Activated CD4-positive, alpha-beta T cell treated with anti-CD3 and anti-CD28 coated beads, Interleukin-2, amount 50 U/mL, for 1 hour (primary cell): ENCODE results near the gene TIE1.
A peak's percentile ranks its signal among the peaks of the same experiment; 100 is the strongest.

ENCODE experiments used
- DNase-seq: peaks from one replicate; pipeline ENCODE4 v3.0.0-alpha.2; 2020

TIE1 gene

DNA sequence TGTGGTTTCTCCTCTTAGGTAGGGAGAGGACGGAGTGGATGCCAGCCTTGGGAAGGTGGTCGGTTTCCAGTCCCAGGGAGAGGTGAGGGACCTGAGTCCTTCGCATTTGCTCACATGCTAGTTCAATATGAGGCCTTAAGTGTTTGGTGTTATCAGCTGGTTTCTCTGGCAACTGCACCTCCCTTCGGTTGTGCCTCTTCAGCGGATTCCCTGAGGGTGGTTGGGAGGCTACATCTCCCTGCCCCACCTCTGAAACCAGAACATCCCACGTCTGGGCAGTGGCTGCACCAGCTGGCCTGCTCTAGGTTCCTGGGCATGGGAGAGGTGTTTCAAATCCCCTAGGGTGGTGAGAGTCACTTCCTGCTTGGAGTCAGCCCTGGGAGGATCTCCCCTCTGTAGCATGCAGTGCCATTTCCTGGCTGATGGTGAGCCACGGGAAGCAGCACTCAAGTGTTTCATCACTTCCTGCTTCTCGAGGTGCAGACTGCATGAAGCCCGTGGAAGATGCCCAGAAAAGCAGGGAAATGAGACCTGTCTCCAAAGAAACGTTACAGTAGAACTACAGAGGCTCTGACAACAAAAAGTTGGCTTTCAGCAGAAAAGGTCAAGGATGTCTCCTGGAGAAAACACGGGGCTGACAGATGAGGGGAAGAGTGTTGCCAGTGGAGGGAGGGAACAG, 26.5 kb upstream of the TIE1 start:
- DNase-seq, result peak; percentile 12

- no peak for DNase-seq
Observed at GRCh38 chr1:43274804-43275180, 26.0 kb upstream of the TIE1 start.

GRCh38 chr1:43275826-43276620, 24.8 kb upstream of the TIE1 start:
- no peak for DNase-seq

DNA sequence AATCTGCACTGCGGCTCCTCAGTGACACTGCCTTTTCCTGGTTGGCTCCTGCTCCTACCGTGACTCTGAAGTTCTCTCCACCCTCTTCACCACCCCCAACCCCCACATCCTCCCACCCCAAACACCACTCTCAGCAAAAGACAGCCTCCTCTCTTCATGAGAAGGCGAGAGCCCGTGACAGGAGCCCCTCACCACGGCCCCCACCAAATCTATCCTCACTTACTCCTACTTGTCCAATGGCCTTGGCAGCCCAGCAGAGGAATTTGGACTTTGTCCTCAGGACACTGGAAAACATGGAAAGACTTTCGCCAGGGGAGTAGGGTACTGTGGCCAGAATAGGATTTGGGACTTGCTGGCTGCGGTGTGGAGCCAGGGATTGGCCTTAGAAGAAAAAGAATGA, 24.1 kb upstream of the TIE1 start:
- no peak for DNase-seq

DNA sequence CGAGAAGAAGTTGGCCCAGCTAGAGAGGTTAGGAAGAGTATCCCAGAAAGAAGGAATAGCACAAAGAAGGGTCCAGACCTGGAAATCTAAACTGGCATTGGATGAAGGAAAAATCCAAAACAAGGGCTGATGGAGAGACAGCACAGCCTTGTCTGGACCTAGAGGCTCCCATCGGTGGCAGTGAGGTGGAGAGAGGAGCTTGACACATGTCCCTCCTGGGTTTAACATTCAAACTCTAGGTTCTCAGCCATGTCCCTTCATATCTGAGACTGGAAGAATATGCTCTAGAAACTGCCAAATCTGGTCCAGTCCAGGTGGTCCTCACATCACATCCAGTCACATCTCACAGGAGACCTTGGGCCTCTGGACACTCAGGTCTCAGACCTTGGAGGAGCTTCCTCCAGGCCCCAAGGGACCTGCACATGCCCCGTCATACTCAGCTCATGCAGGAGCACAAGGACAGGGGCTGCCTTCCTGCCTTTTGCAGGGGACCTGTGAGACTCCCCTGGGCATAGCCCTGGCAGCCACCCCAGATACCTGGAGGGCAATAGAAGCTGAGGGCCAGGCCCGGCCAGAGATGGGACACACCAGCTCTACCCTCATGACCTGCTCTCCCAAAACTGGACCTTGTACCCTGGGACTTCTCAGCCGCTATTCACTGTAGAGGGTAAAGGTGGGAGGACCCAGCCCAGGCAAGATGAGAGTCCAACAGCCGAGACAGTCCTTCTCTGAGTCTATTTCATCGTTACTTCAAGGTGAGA, 23.5 kb upstream of the TIE1 start:
- DNase-seq, result no peak

DNA sequence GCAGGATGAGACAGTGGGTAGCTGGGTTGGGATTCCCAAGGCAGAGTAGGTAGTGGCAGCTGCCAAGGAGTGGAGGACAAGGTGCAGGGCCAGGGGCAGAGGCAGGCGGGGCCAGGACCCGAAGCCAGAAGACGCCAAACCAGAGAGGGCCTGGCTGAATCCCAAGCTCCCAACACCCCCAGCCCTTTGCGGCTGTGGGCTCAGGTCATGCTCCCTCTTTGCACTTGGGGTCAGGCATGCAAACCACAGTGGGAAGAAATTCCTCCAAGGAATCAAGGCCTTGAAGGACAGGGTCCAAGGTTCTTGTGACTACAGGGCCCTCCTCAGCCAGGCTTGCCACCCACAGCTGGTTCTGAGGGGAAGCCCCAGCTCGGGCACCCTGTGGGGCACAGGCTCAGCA, 21.6 kb upstream of the TIE1 start:
- DNase-seq, result no peak

- DNase-seq, result no peak
Observed at GRCh38 chr1:43279666-43280065, 21.1 kb upstream of the TIE1 start.

DNA sequence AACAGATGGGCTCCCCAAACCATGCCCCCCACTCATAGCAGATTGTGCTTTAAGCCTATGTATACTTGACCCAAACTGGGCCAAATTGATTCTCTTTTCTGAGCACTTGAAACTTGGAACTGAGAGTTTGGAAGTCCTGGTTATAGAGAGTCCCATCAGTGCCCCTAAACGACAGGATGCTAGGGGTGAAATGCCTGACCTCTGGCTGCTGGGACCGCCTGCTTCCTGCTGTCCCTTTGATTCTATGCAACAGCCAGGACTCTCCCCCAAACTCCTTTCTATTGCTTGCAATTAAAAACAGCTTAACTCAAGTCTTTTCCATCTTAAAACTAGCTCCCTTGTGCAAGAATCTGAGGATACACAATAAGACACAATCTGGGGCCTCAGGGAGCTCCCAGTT, 20.1 kb upstream of the TIE1 start:
- DNase-seq, result no peak

- DNase-seq, result no peak
Observed at GRCh38 chr1:43282220-43283195, 18.3 kb upstream of the TIE1 start.

DNA sequence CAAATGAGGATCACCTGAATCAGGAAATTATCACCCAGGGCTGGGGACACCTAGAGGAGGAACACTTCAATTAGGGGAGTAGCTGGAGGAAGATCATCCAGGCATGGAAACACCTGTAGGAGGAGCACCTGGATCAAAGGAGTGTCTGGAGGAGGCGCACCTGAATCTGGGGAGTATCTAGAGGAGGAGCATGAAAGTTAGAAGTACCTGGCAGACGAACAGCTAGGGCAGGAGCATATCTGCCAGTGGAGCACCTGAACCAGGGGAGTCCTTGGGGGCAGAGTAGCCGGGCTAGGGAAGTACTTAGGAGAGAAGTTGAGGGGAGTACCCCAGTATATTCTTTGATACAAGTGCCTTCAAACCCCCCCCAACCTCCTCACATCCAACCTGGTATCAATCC, 16.7 kb upstream of the TIE1 start:
- DNase-seq, result no peak

- DNase-seq, result no peak
Observed at GRCh38 chr1:43284546-43285110, 16.2 kb upstream of the TIE1 start.

DNA sequence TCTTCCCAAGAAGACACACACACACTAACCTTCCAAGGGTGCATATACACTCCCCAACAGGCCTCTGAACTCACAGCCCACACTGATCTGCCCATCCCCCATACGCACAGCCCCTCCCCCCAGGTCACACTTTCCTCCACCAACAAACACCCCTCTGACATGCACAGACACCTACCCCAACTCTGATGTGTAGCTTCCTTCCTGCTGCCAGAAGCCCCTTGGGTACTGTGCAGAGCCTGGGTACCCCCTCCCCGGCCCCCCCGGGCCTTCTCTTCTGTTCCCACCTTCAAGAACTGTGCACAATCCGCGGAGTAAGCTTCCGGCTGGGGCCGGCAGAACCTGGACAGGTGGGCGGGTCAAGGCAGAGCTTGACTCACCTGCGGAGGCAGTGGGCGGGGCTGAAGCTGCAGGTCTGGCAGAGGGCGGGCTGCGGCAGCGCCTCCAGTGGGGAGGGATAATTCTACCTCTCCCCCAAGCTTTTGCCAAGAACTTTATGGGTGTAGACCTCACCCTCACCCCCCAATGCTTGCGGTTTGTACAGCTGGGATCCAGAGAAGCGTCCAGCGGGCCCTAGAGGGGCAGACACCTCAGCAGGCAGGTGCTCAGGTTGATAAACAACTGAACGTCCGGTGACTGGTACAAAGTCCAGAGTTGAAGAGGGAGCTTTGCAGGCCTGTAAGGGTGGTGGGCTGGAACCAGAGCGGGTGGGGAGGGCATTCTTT, 15.4 kb upstream of the TIE1 start, which contains the start of gene C1orf210:
Gene C1orf210, minus strand, starts transcription at position 313 of the 722 bp plus-strand sequence. CDS start 2,311 bp downstream, outside the sequence.
- no peak for DNase-seq

DNA sequence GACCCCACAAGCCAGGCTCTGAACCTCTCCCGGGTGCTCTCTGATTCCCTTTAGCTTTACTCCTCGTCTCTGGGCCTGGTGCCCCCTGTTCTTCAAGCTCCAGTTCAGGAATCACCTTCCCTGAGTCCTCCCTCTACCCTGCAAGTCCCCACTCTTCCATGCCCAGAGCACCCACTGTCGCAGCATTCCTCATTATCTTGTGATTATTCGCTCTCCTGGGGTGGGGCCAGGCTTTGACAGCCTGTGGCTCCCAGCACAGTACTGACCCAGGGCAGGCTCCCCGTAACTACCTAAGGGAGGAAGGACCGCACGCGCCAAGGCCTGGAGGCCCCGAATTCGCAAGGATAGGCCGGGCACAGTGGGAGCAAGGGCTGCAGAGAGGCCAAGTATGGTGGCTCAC, 14.7 kb upstream of the TIE1 start:
- no peak for DNase-seq

DNA sequence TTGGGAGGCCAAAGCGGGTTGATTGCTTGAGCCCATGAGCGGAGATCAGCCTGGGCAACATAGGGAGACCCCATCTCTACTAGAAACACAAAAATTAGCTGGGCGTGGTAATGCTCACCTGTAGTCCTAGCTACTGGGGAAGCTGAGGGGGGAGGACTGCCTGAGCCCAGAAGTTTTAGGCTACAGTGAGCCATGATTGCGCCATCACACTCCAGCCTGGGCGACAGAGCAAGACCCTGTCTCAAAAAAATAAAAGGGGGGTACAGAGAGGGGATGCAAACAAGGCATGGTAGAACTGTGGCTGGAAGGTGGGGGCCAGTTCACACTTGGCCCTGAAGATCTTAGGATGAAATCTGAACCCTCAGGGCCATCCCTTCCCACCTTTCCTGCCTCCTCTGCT, 14.2 kb upstream of the TIE1 start:
- DNase-seq, result no peak

- DNase-seq, result no peak
Observed at GRCh38 chr1:43288058-43288784, 12.6 kb upstream of the TIE1 start.

DNA sequence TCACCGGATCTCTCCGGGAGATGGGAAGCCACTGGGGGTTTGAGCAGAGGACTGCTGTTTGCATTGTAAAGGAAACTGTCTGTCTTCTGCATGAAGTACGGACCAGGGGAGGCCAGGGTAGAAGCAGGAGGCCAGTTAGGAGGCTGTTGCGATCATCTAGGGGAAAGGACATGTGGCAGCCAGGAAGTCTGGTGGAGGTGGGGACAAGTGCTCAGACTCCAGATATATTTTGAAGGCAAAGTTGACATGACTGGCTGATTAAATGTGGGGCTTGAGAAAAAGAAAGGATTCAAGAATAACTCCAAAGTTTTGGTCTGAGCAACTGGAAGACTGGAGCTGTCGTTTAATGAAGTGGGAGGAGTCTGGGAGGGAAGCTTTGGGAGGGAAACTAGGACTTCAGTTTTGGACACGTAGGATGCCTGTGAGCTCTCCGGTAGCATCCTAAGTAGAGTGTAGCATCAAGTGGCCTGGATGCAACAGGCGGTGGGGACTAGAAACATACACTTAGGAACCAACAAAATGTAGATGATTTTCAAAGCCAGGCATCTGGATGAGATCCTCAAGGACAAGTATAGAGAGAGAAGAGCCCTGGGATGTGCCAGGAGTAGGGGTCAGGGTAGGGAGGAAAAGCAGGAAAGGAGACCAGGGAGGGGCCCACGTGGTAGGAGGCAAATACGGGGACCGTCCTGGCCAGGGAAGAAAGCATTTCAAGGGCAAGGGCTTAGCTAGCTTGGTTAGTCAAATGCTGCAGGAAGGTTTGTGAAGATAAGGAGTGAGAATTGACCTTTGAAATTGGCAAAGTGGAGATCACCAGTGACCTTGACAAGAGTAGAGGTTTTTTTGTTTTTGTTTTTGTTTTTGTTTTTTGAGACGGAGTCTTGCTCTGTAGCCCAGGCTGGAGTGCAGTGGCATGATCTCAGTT, 11.7 kb upstream of the TIE1 start:
- no peak for DNase-seq

GRCh38 chr1:43292216-43292615, 8.6 kb upstream of the TIE1 start:
- DNase-seq, result no peak

DNA sequence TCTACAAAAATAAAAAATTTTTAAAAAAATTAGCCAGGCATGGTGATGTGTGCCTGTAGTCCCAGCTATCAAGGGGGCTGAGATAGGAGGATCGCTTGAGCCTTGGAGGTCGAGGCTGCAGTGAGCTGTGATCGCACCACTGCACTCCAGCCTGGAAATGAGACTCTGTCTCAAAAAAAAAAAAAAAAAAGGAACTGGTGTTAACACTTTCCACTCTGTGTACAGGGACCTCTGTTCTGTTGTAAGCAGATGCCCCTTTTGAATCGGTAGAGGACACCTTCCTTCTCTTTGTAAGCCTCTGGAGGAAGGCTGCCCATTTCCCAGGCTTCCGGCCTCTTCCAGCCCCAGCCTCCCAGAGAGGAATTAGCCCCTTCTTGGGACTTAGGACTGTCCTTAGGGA, 8.1 kb upstream of the TIE1 start:
- no peak for DNase-seq

GRCh38 chr1:43293176-43293575, 7.6 kb upstream of the TIE1 start:
- DNase-seq, result no peak
